ENCODE measurements around the gene KIAA1671. TPM values are rescaled to one million over a fixed set of nuclear protein-coding genes. Genes with fewer than 3 reads are reported as not detected.

KIAA1671 gene
- total RNA-seq, 4 donors from 2014 or later: 14.2 to 34.2 (median 22.6) TPM

- Histone ChIP-seq H3K27me3 (peaks cover 0 to 13% (median 0%) of the 10 kb centered on the region in 4 donors), H3K36me3 (no peaks in the 10 kb centered on the region), H3K4me3 (no peak overlapping the region), H3K4me1 (peaks cover 4 to 25% (median 12%) of the 10 kb centered on the region in 4 donors), H3K27ac (replicated peaks in 1 of 4) (no peak overlapping the region), H3K9me3 (no peaks in the 10 kb centered on the region)
- no peak for DNase-seq (ENCODE audit: extremely low spot score)
- intact Hi-C loops (cut with DNase I): no loop called here
- 88% methylated on average over 13 of the region's 13 CpGs for WGBS
- TF ChIP-seq CTCF (IDR thresholded peaks at IDR 0.05): no peak
- no peak for TF ChIP-seq EP300 (IDR thresholded peaks at IDR 0.05)
- TF ChIP-seq POLR2A (IDR thresholded peaks at IDR 0.05; ENCODE audit: low read depth): no peak
- TF ChIP-seq POLR2AphosphoS5 (IDR thresholded peaks at IDR 0.05): no peak
Observed at GRCh38 chr22:24948356-24949202, 3.9 kb upstream of the KIAA1671 start.

GRCh38 chr22:24950272-24950902, 2.1 kb upstream of the KIAA1671 start:
- DNase-seq (ENCODE audit: extremely low spot score): no peak
- TF ChIP-seq POLR2A (IDR thresholded peaks at IDR 0.05; ENCODE audit: low read depth) (no peak), EP300 (IDR thresholded peaks at IDR 0.05) (no peak), CTCF (IDR thresholded peaks at IDR 0.05) (no peak), POLR2AphosphoS5 (IDR thresholded peaks at IDR 0.05) (no peak)

GRCh38 chr22:24952837-24953383, 394 bp downstream of the KIAA1671 start:
- peak overlapping the region; percentile 70 to 86 (median 78) for H3K4me3 ChIP-seq
- H3K36me3 ChIP-seq: no peaks in the 10 kb centered on the region
- intact Hi-C loops (cut with DNase I): loop anchor here (1.0 kb wide), 1 partner anchor 95 kb away; no protein-coding TSS in a partner anchor
- no peak for DNase-seq (ENCODE audit: extremely low spot score)
- peaks cover 15 to 39% (median 24%) of the 10 kb centered on the region in 4 donors for H3K4me1 ChIP-seq
- H3K9me3 ChIP-seq: no peaks in the 10 kb centered on the region
- peak overlapping the region; percentile 76 to 81 (median 79) for H3K27ac ChIP-seq (replicated peaks in 1 of 4)
- 0% methylated on average over 2 of the region's 35 CpGs for WGBS
- H3K27me3 ChIP-seq: no peaks in the 10 kb centered on the region
- TF ChIP-seq POLR2A (IDR thresholded peaks at IDR 0.05; ENCODE audit: low read depth) (no peak), EP300 (IDR thresholded peaks at IDR 0.05) (no peak), POLR2AphosphoS5 (IDR thresholded peaks at IDR 0.05) (peak; percentile 50 to 64), CTCF (IDR thresholded peaks at IDR 0.05) (no peak)

More at GRCh38 chr22:24950272-24950902, 2.1 kb upstream of the KIAA1671 start:
- no peak overlapping the region for H3K27ac ChIP-seq (replicated peaks in 1 of 4)
- H3K36me3 ChIP-seq: no peaks in the 10 kb centered on the region
- intact Hi-C loops (cut with DNase I): no loop called here
- no peaks in the 10 kb centered on the region for H3K9me3 ChIP-seq
- peaks cover 0 to 13% (median 0%) of the 10 kb centered on the region in 4 donors for H3K27me3 ChIP-seq
- no peak overlapping the region for H3K4me3 ChIP-seq
- 16% methylated on average over 7 of the region's 7 CpGs for WGBS
- H3K4me1 ChIP-seq: peaks cover 15 to 39% (median 24%) of the 10 kb centered on the region in 4 donors

GRCh38 chr22:24953384-24954113, 1.0 kb downstream of the KIAA1671 start:
- peak overlapping the region; percentile 76 to 81 (median 79) for H3K27ac ChIP-seq (replicated peaks in 1 of 4)
- 32% methylated on average over 11 of the region's 47 CpGs for WGBS

More at GRCh38 chr22:24953384-24954113, 1.0 kb downstream of the KIAA1671 start:
- DNase-seq (ENCODE audit: extremely low spot score): no peak
- no peak for TF ChIP-seq EP300 (IDR thresholded peaks at IDR 0.05)
- TF ChIP-seq CTCF (IDR thresholded peaks at IDR 0.05): no peak
- TF ChIP-seq POLR2A (IDR thresholded peaks at IDR 0.05; ENCODE audit: low read depth): no peak
- no peak for TF ChIP-seq POLR2AphosphoS5 (IDR thresholded peaks at IDR 0.05)
- H3K27me3 ChIP-seq: no peaks in the 10 kb centered on the region
- no peaks in the 10 kb centered on the region for H3K9me3 ChIP-seq
- no peaks in the 10 kb centered on the region for H3K36me3 ChIP-seq
- peaks cover 15 to 39% (median 24%) of the 10 kb centered on the region in 4 donors for H3K4me1 ChIP-seq
- intact Hi-C loops (cut with DNase I): no loop called here
- H3K4me3 ChIP-seq: peak overlapping the region; percentile 70 to 86 (median 78)

All from esophagus muscularis mucosa (tissue), 4 donors.